ENCODE data around the gene OCLN.
"Not testable (repeated sequence)": the region's sequence is repeated elsewhere in the genome, so short reads cannot be mapped to it uniquely, and the experiment has no call there.

The OCLN gene

GRCh38 chr5:69528035-69528434 is 35.4 kb downstream of the OCLN start:
- DNase-seq (ENCODE audit: low spot score) = no peak

- no peak for DNase-seq (ENCODE audit: low spot score)
These were observed 36.0 kb downstream of the OCLN start for GRCh38 chr5:69528609-69529008.

DNA sequence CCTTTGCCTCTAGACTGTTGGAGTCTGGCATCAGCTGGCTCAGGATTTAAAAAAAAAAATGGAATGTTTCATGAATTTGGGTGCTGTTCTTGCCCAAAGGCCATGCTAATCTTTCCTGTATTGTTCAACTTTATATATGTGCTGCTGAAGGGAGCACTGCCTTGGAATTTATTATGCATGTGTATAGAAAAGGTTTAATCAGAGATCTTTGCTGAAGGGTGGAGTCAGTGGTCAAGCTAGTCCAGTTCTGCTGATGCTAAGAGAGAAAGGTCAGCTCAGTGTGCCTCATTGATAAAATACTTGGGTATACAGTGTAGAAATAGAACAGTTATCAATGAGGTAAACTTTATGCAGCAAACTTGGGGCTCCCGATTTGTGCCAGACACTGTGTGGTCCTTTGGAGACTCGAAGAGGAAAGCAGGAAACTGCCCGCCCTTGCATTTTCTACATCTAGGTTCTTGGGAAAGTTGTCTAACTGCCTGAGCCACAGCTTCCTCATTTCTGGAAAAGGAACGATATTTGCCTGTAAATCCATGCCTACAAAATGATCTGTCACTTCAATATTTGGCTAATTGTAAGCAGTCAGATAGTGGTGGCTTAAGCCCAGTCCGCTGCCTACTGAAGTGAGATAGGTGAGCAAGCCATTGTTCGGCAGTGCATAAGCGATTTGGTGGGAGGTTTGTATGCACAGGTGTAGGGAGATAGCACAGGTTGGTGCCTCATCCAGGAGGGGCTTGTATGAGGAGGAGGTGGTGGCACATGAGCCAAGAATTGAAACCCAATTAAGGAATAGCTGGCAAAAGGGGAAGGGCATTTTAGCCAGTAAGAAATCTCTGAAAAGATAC is 38.2 kb downstream of the OCLN start:
- no peak for DNase-seq (ENCODE audit: low spot score)

- DNase-seq (ENCODE audit: low spot score) = no peak
These were observed 38.8 kb downstream of the OCLN start for GRCh38 chr5:69531406-69531801.

DNA sequence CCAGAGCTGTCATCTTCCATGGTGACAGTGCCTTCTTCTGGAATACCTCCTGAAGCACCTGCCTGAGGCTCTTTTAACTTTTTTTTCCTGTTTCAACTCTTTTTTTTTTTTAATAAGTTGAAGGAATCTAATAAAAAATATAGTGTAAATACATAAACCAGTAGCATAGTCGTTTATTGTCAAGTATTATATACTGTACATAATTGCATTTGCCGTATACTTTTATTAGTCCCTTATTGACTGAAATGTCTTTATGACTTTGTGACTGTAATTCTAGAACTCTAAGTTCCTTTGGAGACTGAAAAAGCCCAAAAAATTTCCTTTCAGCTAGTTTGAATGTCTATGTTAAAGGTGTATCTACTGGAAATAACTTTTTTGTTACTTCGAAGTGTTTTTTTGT is 45.3 kb downstream of the OCLN start:
- DNase-seq (ENCODE audit: low spot score) = not testable (repeated sequence)

GRCh38 chr5:69538735-69539134 is 46.1 kb downstream of the OCLN start:
- DNase-seq (ENCODE audit: low spot score) = not testable (repeated sequence)

DNA sequence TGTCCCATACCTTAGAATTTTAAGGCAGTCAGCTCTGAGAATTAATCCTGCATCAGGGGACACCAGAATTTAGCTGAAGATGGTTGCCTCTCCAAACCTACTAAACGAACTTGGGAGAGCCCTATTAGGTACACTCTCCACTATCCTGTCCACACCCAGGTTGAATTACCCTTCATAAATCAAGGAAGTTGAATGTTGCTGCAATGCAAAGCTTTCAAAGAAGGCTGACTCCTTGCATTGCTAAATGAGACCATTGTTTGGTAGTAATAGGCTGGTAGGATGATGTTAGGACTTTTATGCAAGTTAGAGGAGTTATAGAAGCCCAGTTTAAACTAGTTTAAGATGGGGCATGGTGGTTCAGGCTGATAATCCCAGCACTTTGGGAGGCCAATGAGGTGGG is 48.8 kb downstream of the OCLN start:
- not testable (repeated sequence) for DNase-seq (ENCODE audit: low spot score)

DNA sequence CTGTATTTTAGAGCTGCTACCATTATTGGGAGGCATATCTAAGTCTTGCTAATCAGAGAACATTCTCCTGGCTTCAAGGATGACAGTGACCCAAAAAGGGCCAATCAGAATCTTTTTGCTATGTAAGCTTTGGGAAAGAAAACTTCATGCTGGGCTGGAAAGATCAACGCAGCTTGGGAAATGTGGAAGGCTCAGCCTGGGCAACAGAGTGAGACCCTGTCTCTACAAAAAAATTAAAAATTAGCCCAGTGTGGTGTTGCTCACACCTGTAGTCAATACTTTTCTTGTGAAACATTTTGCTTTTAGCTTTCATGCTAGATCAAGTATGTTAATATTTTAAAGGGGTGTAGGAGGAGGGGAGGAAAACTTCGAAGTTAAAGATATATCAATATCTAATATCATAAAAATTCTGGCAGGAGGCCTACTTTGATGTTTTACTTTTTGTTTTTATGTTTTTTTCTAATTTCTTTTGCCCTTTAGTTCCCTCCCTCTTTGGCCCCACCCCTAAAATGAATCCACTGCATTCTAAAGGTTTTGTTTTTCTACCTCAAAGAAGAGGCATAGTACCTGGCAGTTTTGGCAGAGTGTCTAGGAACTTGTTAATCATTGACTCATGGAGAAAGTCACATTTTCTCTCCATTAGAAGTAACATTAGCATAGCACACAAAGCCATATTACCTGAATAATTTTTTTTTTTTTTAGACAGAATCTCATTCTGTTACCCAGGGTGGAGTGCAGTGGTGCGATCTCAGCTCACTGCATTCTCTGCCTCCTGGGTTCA is 50.4 kb downstream of the OCLN start:
- not testable (repeated sequence) for DNase-seq (ENCODE audit: low spot score)

DNA sequence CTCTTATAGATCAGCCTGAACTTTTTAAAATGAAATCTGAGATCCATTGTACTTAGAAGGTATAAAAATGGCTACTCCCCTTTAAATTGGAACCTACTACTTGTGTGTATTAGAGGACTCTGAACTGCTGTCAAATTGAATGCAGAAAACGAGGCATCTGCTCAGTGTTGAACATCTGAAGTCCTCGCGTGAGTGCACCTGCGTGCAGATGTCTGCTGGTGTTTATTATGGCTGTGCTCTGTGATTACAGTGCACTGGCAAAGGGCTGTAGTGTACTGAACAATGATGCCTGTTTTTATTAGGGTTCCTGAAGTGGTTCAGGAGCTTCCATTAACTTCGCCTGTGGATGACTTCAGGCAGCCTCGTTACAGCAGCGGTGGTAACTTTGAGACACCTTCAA is 52.0 kb downstream of the OCLN start:
- DNase-seq (ENCODE audit: low spot score) = not testable (repeated sequence)

- DNase-seq (ENCODE audit: low spot score) = peak; percentile 76
These were observed 67.3 kb downstream of the OCLN start, which contains the start of gene GTF2H2C for GRCh38 chr5:69559908-69560330. GTF2H2C (plus strand) TSS chr5:69560191; CDS start chr5:69565133, 4,942 bp downstream.

- DNase-seq (ENCODE audit: low spot score) = not testable (repeated sequence)
These were observed 68.2 kb downstream of the OCLN start for GRCh38 chr5:69560587-69561431.

DNA sequence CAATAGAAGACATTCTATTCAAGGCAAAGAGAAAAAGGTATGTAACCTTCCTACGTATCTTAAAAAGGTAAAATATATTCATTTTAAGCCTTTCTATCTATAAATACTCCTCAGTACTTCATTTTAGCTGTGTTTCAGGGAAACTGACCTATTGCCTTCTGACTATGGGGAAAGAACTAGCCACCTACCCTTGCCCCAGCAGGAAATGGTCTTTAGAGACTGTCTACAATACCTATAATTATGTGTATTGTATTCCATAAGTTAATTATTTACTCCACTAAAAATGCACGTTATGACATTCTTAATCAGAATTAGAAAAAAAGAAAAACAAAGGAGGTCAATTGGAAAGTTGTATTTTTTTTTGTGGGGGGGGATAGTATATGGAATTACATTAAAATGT is 73.6 kb downstream of the OCLN start:
- not testable (repeated sequence) for DNase-seq (ENCODE audit: low spot score)

DNA sequence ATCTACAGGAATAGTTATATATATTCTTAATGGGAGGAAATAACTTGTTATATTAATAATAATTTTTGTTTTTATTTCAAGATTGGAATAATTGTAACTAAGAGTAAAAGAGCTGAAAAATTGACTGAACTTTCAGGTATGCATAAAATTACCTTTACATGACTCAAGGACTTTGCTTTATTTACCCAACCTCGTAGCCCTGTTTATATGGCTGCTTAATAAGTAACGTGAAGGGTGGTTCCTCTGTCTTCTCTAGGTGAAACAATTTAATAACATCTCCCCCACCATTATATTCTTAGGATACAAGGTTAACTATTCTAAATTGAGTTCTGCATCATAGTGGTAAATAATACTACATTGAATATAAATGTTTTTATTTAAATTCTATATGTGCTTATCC is 75.5 kb downstream of the OCLN start:
- not testable (repeated sequence) for DNase-seq (ENCODE audit: low spot score)

- not testable (repeated sequence) for DNase-seq (ENCODE audit: low spot score)
These were observed 90.8 kb downstream of the OCLN start for GRCh38 chr5:69583356-69583755.

DNA sequence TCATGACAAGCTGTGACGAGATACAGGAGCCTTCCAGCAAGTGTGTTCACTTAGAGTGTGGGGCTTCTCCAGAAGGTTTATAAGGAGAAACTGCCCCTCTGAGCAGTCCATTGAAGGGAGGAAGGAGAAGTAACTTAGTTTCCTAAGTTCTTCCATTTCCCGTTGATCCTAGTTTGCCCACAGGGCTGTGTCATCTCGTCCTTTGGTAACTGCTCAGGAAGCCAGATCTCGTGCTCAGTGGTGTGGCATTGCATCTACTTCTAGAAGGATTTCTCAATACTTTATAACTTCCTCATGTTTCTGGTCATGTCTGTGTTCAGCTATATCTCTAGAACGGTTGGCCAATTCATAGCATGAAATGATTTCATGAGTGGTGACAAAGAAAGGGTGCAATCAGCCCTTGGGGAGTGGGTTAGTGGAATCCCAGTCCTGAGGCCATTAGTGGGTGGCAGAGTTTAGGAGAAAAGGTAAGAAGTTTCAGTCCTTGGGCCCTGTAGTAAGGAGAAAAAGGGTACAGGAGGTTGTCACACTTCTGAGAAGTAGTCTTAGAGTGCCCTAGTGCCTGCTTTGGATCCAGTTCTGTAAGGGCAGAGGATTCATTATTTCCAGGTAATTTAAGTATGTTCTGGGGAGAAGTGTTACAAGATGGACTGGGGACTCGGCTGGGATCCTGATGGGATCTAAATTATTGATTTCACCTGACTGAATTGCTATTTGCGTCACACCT is 103.7 kb downstream of the OCLN start:
- DNase-seq (ENCODE audit: low spot score) = not testable (repeated sequence)

GRCh38 chr5:69601947-69602346 is 109.4 kb downstream of the OCLN start:
- not testable (repeated sequence) for DNase-seq (ENCODE audit: low spot score)

DNA sequence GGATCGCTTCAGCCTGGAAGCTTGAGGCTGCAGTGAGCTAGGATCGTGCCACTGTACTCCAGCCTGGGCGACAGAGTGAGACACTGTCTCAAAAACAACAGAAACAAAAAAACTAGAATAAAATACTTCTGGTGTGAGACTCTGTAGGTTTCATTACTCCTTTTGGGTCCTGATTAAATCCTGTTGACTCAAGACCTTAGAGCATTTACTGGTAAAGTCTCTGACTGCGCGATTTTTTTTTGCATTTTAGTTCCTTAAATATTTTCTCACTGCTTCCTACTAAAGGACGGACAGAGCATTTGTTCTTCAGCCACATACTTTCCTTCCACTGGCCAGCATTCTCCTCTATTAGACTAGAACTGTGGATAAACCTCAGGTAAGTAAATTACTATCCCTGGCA is 114.2 kb downstream of the OCLN start:
- not testable (repeated sequence) for DNase-seq (ENCODE audit: low spot score)
